Vagina (tissue), 2 donors: ENCODE data around the gene CD101. TPM values are rescaled to one million over a fixed set of nuclear protein-coding genes. Genes with fewer than 3 reads are reported as not detected.

Experiments used
- DNase-seq, 2 donors: peaks; one replicate each; pipeline ENCODE4 v3.0.0-alpha.2; 2017; ENCODE audit errors: extremely low spot score in 2 of 2
- H3K27ac ChIP-seq: fragments of 200-600 bp; sonication (generic); one replicate; pipeline ENCODE4 v1.5.1; 2019
- H3K27me3 ChIP-seq: fragments of 200-600 bp; sonication (generic); one replicate; pipeline ENCODE4 v1.5.1; 2019
- H3K36me3 ChIP-seq, 2 donors: fragments of 200-600 bp; sonication (generic); one replicate each; pipeline ENCODE4 v1.5.1; 2017 to 2019
- H3K4me1 ChIP-seq: fragments of 200-600 bp; sonication (generic); one replicate; pipeline ENCODE4 v1.5.1; 2019
- H3K4me3 ChIP-seq, 2 donors: fragments of 200-600 bp; sonication (generic); 1 replicate in 1 of 2; 2 replicates in 1 of 2; pipeline ENCODE4 v1.5.1; 2016 to 2019
- H3K9me3 ChIP-seq: fragments of 200-600 bp; sonication (generic); one replicate; pipeline ENCODE4 v1.5.1; 2019
- CTCF ChIP-seq, 3 experiments: fragments of 450-650 bp in 2 of 3; fragments of 200-600 bp in 1 of 3; sonication (generic) in 1 of 3; IDR thresholded peaks; one replicate each; pipeline ENCODE4 v1.5.1; 2017 to 2019; ENCODE audit warnings: antibody characterized with exemption in 3 of 3, mild to moderate bottlenecking in 2 of 3, moderate library complexity in 2 of 3
- POLR2A ChIP-seq, 2 donors: fragments of 450-650 bp; IDR thresholded peaks; one replicate each; pipeline ENCODE4 v1.6.1; 2017; ENCODE audit warnings: antibody characterized with exemption in 2 of 2, mild to moderate bottlenecking in 2 of 2, moderate library complexity in 2 of 2
- POLR2AphosphoS5 ChIP-seq, 2 donors: sonication (generic); formaldehyde crosslinking; IDR thresholded peaks; one replicate each; pipeline ENCODE4 v1.9.0; 2017; ENCODE audit warnings: antibody characterized with exemption in 2 of 2, mild to moderate bottlenecking in 2 of 2, low read depth in 1 of 2; ENCODE audit not compliant: insufficient read depth in 1 of 2
- intact Hi-C: fragments of 100-400 bp; cut with DNase I; formaldehyde crosslinking; loops from one replicate; pipeline ENCODE4 v1.15.1; 2023
- total RNA-seq: library from RNA; depleted of rRNA; stranded (reverse); fragments of >200 nt; gene quantifications from one replicate; pipeline ENCODE4 v1.2.3, GENCODE V29; 2016

CD101 gene
- total RNA-seq, 1 donor from 2014 or later: 3.9 TPM

- Histone ChIP-seq H3K4me3 (no peak overlapping the region), H3K4me1 (no peaks in the 10 kb centered on the region), H3K27ac (no peak overlapping the region), H3K27me3 (no peaks in the 10 kb centered on the region), H3K36me3 (no peaks in the 10 kb centered on the region), H3K9me3 (no peaks in the 10 kb centered on the region)
- intact Hi-C loops: no loop called here
- no peak for TF ChIP-seq POLR2A (IDR thresholded peaks at IDR 0.05)
- TF ChIP-seq POLR2AphosphoS5 (IDR thresholded peaks at IDR 0.05; ENCODE audit: insufficient read depth in 1 of 2, low read depth in 1 of 2): no peak
- no peak for TF ChIP-seq CTCF (IDR thresholded peaks at IDR 0.05)
- no peak for DNase-seq
Observed at GRCh38 chr1:116981521-116982037, 20.0 kb upstream of the CD101 start.

- Histone ChIP-seq H3K27me3 (no peaks in the 10 kb centered on the region), H3K27ac (no peak overlapping the region), H3K9me3 (no peaks in the 10 kb centered on the region), H3K36me3 (no peaks in the 10 kb centered on the region), H3K4me1 (no peaks in the 10 kb centered on the region), H3K4me3 (no peak overlapping the region)
- DNase-seq: no peak
- no peak for TF ChIP-seq CTCF (IDR thresholded peaks at IDR 0.05)
- TF ChIP-seq POLR2A (IDR thresholded peaks at IDR 0.05): no peak
- TF ChIP-seq POLR2AphosphoS5 (IDR thresholded peaks at IDR 0.05; ENCODE audit: insufficient read depth in 1 of 2, low read depth in 1 of 2): no peak
- intact Hi-C loops: no loop called here
Observed at GRCh38 chr1:116982319-116983004, 19.1 kb upstream of the CD101 start.

GRCh38 chr1:116983112-116983511 lies 18.4 kb upstream of the CD101 start:
- no peaks in the 10 kb centered on the region for H3K4me1 ChIP-seq
- no peak overlapping the region for H3K27ac ChIP-seq
- intact Hi-C loops: no loop called here
- H3K9me3 ChIP-seq: no peaks in the 10 kb centered on the region
- TF ChIP-seq CTCF (IDR thresholded peaks at IDR 0.05) (no peak), POLR2A (IDR thresholded peaks at IDR 0.05) (no peak), POLR2AphosphoS5 (IDR thresholded peaks at IDR 0.05; ENCODE audit: insufficient read depth in 1 of 2, low read depth in 1 of 2) (no peak)
- no peak overlapping the region for H3K4me3 ChIP-seq
- H3K36me3 ChIP-seq: no peaks in the 10 kb centered on the region
- DNase-seq: no peak
- H3K27me3 ChIP-seq: no peaks in the 10 kb centered on the region

GRCh38 chr1:116983678-116984077 lies 17.9 kb upstream of the CD101 start:
- TF ChIP-seq POLR2A (IDR thresholded peaks at IDR 0.05): no peak
- TF ChIP-seq CTCF (IDR thresholded peaks at IDR 0.05): no peak
- no peak for TF ChIP-seq POLR2AphosphoS5 (IDR thresholded peaks at IDR 0.05; ENCODE audit: insufficient read depth in 1 of 2, low read depth in 1 of 2)
- no peak for DNase-seq
- intact Hi-C loops: no loop called here
- no peaks in the 10 kb centered on the region for H3K4me1 ChIP-seq
- H3K4me3 ChIP-seq: no peak overlapping the region
- H3K27me3 ChIP-seq: no peaks in the 10 kb centered on the region
- H3K27ac ChIP-seq: no peak overlapping the region
- H3K36me3 ChIP-seq: no peaks in the 10 kb centered on the region
- no peaks in the 10 kb centered on the region for H3K9me3 ChIP-seq

GRCh38 chr1:116984406-116985160 lies 17.0 kb upstream of the CD101 start:
- no peaks in the 10 kb centered on the region for H3K27me3 ChIP-seq
- H3K36me3 ChIP-seq: no peaks in the 10 kb centered on the region
- intact Hi-C loops: no loop called here
- DNase-seq: no peak
- no peak overlapping the region for H3K4me3 ChIP-seq
- H3K9me3 ChIP-seq: no peaks in the 10 kb centered on the region
- H3K4me1 ChIP-seq: no peaks in the 10 kb centered on the region
- H3K27ac ChIP-seq: no peak overlapping the region
- TF ChIP-seq POLR2A (IDR thresholded peaks at IDR 0.05) (no peak), POLR2AphosphoS5 (IDR thresholded peaks at IDR 0.05; ENCODE audit: insufficient read depth in 1 of 2, low read depth in 1 of 2) (no peak), CTCF (IDR thresholded peaks at IDR 0.05) (no peak)
